Inflammatory macrophage treated with lipopolysaccharide for 4 hours (primary cell): ENCODE measurements around the gene EWSR1.
"Not testable (repeated sequence)": the region's sequence is repeated elsewhere in the genome, so short reads cannot be mapped to it uniquely, and the experiment has no call there.

ENCODE experiments used
- DNase-seq: peaks from one replicate; pipeline ENCODE4 v3.0.0-alpha.2; 2020

Gene EWSR1

GRCh38 chr22:29341056-29341848, 73.2 kb downstream of the EWSR1 start:
- no peak for DNase-seq

DNA sequence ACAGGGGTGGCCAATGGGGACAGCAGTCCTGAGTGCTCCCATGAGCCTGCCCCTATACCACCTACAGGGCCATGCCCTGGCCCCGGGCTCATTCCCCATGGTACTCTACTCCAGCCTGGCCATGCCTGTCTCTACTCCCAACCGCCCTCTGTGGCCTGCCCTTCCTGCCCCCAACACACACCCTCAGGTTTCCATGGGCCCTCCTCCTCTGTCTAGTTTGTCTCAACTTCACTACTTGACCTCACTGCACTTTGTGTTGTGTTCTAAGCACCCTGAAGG, 73.7 kb downstream of the EWSR1 start:
- no peak for DNase-seq

DNA sequence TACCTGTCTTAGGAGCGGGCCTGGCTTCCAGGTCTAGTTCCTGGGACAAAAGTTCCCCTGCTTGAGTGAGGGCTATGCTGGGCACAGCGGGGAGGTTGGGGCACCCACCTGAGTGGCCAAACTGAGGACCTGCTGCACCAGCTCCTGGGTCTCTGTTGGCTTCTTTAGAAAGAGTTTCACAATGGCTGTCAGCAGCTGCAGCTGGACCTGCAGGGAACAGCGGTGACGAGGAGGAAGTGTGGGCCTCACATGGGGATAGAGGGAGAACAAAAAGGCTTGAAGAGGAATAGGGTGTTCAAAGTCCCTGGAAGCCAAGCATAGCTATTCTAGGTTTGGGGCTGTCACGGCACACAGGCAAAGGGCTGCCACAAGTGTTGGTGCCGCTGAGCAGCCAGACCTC, 74.1 kb downstream of the EWSR1 start:
- no peak for DNase-seq

DNA sequence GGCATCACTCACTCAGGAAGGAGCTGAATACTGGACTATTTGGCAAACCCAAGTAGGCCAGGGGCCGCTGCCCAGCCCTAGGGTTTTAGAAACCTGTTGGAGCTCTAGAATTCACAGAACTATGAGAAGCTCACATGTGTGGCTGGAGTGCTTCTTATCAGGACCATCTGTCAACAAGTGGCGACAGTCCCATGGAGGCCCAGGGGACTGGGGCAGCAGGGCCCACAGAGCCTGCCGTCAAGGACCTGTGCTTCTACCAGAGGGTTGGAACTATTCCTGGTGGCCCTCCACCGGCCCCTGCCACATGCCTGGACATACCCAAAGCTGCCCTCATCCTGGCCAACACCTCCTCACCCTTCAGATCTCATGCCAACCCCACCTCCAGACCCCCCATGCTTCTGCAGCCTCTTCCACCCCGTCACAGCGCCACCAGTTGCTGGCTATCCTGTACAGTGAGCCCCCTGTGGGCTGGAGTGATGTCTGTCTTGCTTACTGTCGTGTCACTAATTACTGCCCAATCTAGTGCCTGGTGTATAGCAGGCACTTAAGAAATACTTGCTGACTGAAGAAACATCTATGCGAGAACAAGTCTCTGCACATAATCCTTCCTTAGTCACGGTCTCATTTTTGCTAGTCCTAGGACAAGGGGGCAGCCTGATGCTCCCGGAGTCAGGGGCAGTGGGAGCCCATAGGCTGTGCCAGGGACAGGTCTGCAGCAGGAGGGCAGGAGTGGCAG, 74.7 kb downstream of the EWSR1 start:
- no peak for DNase-seq

DNA sequence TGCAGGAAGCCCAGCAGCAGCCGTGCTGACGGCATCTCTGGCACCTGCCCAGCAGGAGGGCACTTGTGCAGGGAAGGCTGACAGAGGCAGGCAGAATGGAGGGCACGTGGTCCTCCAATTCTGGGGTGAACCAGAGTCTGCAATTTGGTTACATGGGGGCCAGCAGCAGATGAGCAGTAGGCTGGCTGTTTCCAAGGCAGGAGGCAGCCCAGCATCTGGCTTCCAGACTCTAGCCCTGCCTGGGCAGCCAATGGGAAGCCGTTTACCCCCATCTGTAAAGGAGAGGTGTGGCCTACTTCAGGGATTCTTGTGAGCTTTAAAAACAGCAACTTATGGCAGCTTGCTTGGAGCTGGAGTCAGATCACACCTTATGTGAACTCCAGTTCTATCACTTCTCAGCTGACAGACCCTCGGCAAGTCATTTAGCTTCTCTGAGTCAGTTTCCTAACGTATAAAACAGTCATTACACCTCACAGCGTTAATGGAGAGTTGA, 75.3 kb downstream of the EWSR1 start:
- DNase-seq, result no peak

- no peak for DNase-seq
Measured at GRCh38 chr22:29344137-29344536, 76.1 kb downstream of the EWSR1 start.

DNA sequence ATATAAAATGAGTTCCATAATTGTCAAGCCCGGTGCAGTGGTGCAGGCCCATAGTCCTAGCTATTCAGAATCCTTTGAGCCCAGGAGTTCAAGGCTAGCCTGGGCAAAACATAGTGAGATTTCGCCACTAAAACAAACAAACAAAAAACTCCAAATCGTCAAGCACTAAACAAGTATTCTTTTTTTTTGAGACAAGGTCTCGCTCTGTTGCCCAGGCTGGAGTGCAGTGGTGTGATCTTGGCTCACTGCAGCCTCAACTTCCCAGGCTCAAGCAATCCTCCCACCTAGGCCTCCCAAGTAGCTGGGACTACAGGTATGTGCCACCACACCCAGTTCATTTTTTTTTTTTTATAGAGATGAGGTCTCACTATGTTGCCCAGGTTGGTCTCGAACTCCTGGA, 76.8 kb downstream of the EWSR1 start:
- not testable (repeated sequence) for DNase-seq

DNA sequence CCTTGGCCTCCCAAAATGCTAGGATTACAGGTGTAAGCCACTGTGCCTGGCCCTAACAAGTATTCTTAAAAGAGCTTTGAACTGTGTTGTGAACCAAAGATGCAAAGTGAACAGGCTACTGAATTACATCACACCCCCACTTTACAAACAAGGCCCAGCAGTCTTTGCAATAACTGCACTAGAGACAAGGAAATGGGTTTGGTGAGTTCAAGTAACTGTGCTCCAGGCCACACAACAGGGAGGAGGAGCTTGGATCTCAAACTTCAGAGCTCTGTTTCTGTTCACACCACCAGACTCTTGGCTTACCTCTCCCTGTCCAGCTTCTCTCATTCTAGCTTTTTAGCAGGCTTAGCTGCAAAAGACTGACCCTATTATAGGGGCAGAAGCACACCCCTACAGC, 77.9 kb downstream of the EWSR1 start:
- no peak for DNase-seq

DNA sequence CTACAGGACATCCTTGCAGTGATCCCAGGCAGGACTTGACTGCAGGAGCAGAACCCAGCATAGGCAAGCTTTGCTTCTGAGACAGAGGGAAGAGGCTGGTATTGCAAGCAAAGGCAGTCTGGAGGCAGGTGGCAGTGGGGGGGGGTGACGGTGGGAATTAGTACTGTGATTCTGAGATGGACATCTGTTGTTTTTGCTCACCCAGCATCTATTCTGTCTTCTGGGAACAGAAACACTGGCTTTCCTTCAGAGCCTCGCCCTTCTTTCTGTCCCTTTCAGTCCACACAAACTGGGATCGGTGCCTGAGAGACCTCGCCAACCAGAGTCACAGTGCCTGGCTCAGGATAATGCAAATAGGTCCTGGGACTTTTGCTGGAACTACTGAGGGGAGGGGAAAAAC, 78.6 kb downstream of the EWSR1 start:
- DNase-seq, result no peak

GRCh38 chr22:29348041-29348440, 80.0 kb downstream of the EWSR1 start:
- DNase-seq, result no peak

DNA sequence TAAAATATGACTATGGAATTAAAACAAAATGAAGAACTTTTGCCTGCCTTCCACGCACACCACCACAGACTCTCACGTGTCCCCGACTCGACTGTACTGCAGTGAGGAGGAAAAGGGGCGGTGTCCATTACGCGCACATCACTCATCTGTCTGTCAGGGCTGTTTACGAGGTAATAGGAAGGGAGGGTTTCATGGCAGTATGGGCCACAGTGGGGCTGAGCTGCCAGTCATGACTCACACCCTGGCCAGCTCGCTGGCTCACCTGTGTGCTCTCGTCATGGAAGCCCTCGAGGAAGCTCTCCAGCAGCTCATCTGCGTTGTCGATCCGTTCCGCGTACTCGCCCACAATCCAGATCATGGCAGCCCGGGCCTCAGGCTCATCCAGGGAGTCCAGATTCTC, 80.9 kb downstream of the EWSR1 start:
- no peak for DNase-seq
